Endothelial cell of umbilical vein (primary cell): ENCODE measurements around the gene C14orf132. TPM values are rescaled to one million over a fixed set of nuclear protein-coding genes. Genes with fewer than 3 reads are reported as not detected.

Source experiments
- BruUV-seq: library from RNA; stranded (reverse); fragments of 400-500 nt; replicated peaks from 2 replicates; lab custom pipeline; 2021; lab: Mats Ljungman, UMichigan
- CTCF ChIA-PET: fragments of 300-600, 350-600 bp; sonication (Branson Sonifier 250); formaldehyde crosslinking; loops from one replicate; lab custom pipeline; 2021; ENCODE audit warnings: antibody characterized with exemption, inconsistent platforms; lab: Charles Lee
- POLR2A ChIA-PET: fragments of 300-600, 350-600 bp; sonication (Branson Sonifier 250); formaldehyde crosslinking; loops from one replicate; lab custom pipeline; 2021; ENCODE audit warnings: antibody characterized with exemption, inconsistent platforms; lab: Charles Lee
- DNase-seq: peaks from one replicate; pipeline ENCODE4 v3.0.0-alpha.2; 2011; ENCODE audit warnings: low read depth, low spot score
- FAIRE-seq: peaks from 2 replicates; lab custom pipeline; 2011; peaks lifted over from hg19 to GRCh38; lab: Jason Lieb, UNC
- H2AFZ ChIP-seq: 2 replicates; pipeline ENCODE4 v1.6.0; 2012; ENCODE audit warnings: low read depth, low read length, control low read depth, inconsistent platforms
- H3K27ac ChIP-seq: 2 replicates; pipeline ENCODE4 v1.5.1; 2011; ENCODE audit warnings: low read depth, mild to moderate bottlenecking, control low read depth, low read length, moderate library complexity; ENCODE audit not compliant: insufficient read depth
- H3K27me3 ChIP-seq, 2 experiments: 2 replicates each; pipeline versions ENCODE4 v1.6.0 to v1.6.1; 2011; ENCODE audit warnings: low read length in 2 of 2, mixed read lengths in 1 of 2; ENCODE audit not compliant: control insufficient read depth in 2 of 2, insufficient read depth in 2 of 2
- H3K36me3 ChIP-seq, 2 experiments: 2 replicates in 1 of 2; 3 replicates in 1 of 2; pipeline ENCODE4 v1.5.1; 2011; ENCODE audit warnings: low read length in 2 of 2, mild to moderate bottlenecking in 1 of 2, moderate library complexity in 1 of 2; ENCODE audit not compliant: control insufficient read depth in 2 of 2, insufficient read depth in 2 of 2; ENCODE audit errors: extremely low read depth in 1 of 2
- H3K4me1 ChIP-seq: 3 replicates; pipeline ENCODE4 v1.5.1; 2011; ENCODE audit warnings: mild to moderate bottlenecking, low read length; ENCODE audit not compliant: control insufficient read depth, insufficient read depth; ENCODE audit errors: extremely low read depth
- H3K4me2 ChIP-seq: 2 replicates; pipeline ENCODE4 v1.6.1; 2011; ENCODE audit warnings: low read length, control low read depth, mixed read lengths; ENCODE audit not compliant: insufficient read depth
- H3K4me3 ChIP-seq, 3 experiments: fragments of 200-600 bp in 1 of 3; sonication (generic), shearing (Covaris generic) in 1 of 3; replicated peaks in 1 of 3; 2 replicates each; pipeline ENCODE4 v1.5.1; 2011 to 2016; ENCODE audit warnings: control low read depth in 3 of 3, low read length in 3 of 3, mild to moderate bottlenecking in 2 of 3, inconsistent platforms in 1 of 3, low read depth in 1 of 3, moderate library complexity in 1 of 3; ENCODE audit not compliant: insufficient read depth in 1 of 3
- H3K79me2 ChIP-seq: 2 replicates; pipeline ENCODE4 v1.6.0; 2012; ENCODE audit warnings: low read length, inconsistent platforms; ENCODE audit not compliant: control insufficient read depth, insufficient read depth
- H3K9ac ChIP-seq: replicated peaks from 2 replicates; pipeline ENCODE3; 2011; ENCODE audit warnings: low read length, control low read depth; ENCODE audit not compliant: insufficient read depth; ENCODE audit errors: extremely low read depth
- H3K9me1 ChIP-seq: replicated peaks from 3 replicates; pipeline ENCODE4 v1.6.0; 2011; ENCODE audit warnings: mild to moderate bottlenecking, low read length; ENCODE audit not compliant: control insufficient read depth, insufficient read depth; ENCODE audit errors: extremely low read depth
- H3K9me3 ChIP-seq: replicated peaks from 2 replicates; pipeline ENCODE4 v1.5.1; 2012; ENCODE audit warnings: low read length, inconsistent platforms; ENCODE audit not compliant: control insufficient read depth, insufficient read depth
- H4K20me1 ChIP-seq: replicated peaks from 2 replicates; pipeline ENCODE3; 2011; ENCODE audit warnings: mild to moderate bottlenecking, low read length; ENCODE audit not compliant: control insufficient read depth, insufficient read depth; ENCODE audit errors: extremely low read depth
- EZH2 ChIP-seq: IDR thresholded peaks from 2 replicates; pipeline ENCODE4 v1.6.1; 2012; ENCODE audit warnings: borderline replicate concordance, low read depth, mild to moderate bottlenecking, moderate library complexity, low read length, inconsistent platforms; ENCODE audit not compliant: severe bottlenecking
- FOS ChIP-seq: IDR thresholded peaks from 2 replicates; pipeline ENCODE4 v1.6.1; 2011; ENCODE audit warnings: mild to moderate bottlenecking, low read length, moderate library complexity, borderline replicate concordance; ENCODE audit not compliant: insufficient read depth
- GATA2 ChIP-seq: IDR thresholded peaks from 2 replicates; pipeline ENCODE4 v1.7.0; 2011; ENCODE audit warnings: low read depth, mild to moderate bottlenecking, moderate library complexity, mixed read lengths, low read length; ENCODE audit not compliant: insufficient read length, insufficient read depth
- JUN ChIP-seq: IDR thresholded peaks from 2 replicates; pipeline ENCODE4 v1.6.1; 2011; ENCODE audit warnings: borderline replicate concordance, low read depth; ENCODE audit not compliant: insufficient read length, insufficient read depth
- MYC ChIP-seq: IDR thresholded peaks from one replicate; pipeline ENCODE4 v1.6.1; 2011; ENCODE audit warnings: mild to moderate bottlenecking, low read depth, low read length
- POLR2A ChIP-seq: IDR thresholded peaks from 2 replicates; pipeline ENCODE4 v1.6.1; 2012; ENCODE audit warnings: low read depth, mild to moderate bottlenecking, control low read depth, low read length
- POLR2AphosphoS5 ChIP-seq: IDR thresholded peaks from 2 replicates; pipeline ENCODE4 v1.6.1; 2012; ENCODE audit warnings: low read depth, mild to moderate bottlenecking, control low read depth, low read length, moderate library complexity; ENCODE audit not compliant: insufficient read depth
- dilution Hi-C: fragments of 300-500 bp; cut with MboI; formaldehyde crosslinking; loops from one replicate; pipeline ENCODE4 v1.15.0; 2019; ENCODE audit warnings: low sequenced_read_pairs; ENCODE audit not compliant: extremely low pct_ligation_motif_present
- intact Hi-C: fragments of 100-400 bp; cut with micrococcal nuclease; formaldehyde crosslinking; loops from one replicate; pipeline ENCODE4 v1.10.0; 2022
- polyA plus RNA-seq, 4 experiments: library from polyadenylated mRNA; depleted of rRNA in 3 of 4; stranded (reverse) in 3 of 4; unstranded in 1 of 4; fragments of >200 nt; gene quantifications; 2 replicates each; pipeline versions ENCODE4 v1.2.1 to v1.2.3, GENCODE V29; 2011 to 2012; ENCODE audit warnings: missing spikeins in 1 of 4
- total RNA-seq: library from RNA; stranded (reverse); gene quantifications from 2 replicates; pipeline ENCODE4 v1.2.3, GENCODE V29; 2021
- TF ChIP-seq, protein P1 (sequence below), 2 donors: IDR thresholded peaks; 1 replicate in 1 of 2; 2 replicates in 1 of 2; pipeline ENCODE4 v1.5.1; 2011; ENCODE audit warnings: low read length in 2 of 2, mild to moderate bottlenecking in 2 of 2, moderate library complexity in 2 of 2, control low read depth in 1 of 2, inconsistent platforms in 1 of 2, low read depth in 1 of 2; ENCODE audit not compliant: insufficient read depth in 1 of 2; ENCODE audit errors: extremely low read depth in 1 of 2
- TF ChIP-seq, protein P2 (sequence below): IDR thresholded peaks from 2 replicates; pipeline ENCODE4 v1.6.1; 2011; ENCODE audit not compliant: insufficient read depth, insufficient read length

C14orf132 gene
- total and polyA plus RNA-seq, 2 donors (not counting 3 experiments of a cell fraction or from before 2014, with no cell fraction given): 3.2 to 7.6 TPM

DNA sequence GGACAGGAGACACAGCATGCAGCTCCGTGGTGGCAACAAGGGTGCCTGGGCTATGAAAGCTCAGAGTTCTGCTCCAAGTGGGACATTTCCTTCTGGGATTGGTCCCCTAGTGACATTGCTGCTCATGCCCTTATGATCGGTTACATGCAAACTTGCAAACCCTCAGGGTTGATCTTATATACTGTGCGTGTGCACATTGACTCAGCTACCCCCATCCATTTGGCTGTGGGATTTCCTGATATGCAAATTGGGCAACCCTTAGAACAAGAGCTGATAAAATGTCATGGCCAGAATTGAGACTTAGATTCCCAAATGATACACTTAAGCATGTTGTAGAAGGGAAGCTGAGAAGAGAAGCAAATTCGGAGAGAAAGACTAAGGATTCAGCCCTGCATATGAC is 92.7 kb downstream of the C14orf132 start:
- Histone ChIP-seq H3K4me3 (no peak overlapping the region), H4K20me1 (no peaks in the 10 kb centered on the region), H3K4me2 (no peak overlapping the region), H3K79me2 (no peaks in the 10 kb centered on the region), H3K9me3 (no peaks in the 10 kb centered on the region), H2AFZ (no peak overlapping the region), H3K27ac (no peak overlapping the region), H3K9ac (no peak overlapping the region), H3K27me3 (no peaks in the 10 kb centered on the region), H3K36me3 (no peaks in the 10 kb centered on the region), H3K4me1 (peaks cover 6% of the 10 kb centered on the region), H3K9me1 (no peaks in the 10 kb centered on the region)
- TF ChIP-seq POLR2AphosphoS5: no peak
- no peak for TF ChIP-seq FOS
- TF ChIP-seq EZH2: no peak
- TF ChIP-seq, protein P1, sequence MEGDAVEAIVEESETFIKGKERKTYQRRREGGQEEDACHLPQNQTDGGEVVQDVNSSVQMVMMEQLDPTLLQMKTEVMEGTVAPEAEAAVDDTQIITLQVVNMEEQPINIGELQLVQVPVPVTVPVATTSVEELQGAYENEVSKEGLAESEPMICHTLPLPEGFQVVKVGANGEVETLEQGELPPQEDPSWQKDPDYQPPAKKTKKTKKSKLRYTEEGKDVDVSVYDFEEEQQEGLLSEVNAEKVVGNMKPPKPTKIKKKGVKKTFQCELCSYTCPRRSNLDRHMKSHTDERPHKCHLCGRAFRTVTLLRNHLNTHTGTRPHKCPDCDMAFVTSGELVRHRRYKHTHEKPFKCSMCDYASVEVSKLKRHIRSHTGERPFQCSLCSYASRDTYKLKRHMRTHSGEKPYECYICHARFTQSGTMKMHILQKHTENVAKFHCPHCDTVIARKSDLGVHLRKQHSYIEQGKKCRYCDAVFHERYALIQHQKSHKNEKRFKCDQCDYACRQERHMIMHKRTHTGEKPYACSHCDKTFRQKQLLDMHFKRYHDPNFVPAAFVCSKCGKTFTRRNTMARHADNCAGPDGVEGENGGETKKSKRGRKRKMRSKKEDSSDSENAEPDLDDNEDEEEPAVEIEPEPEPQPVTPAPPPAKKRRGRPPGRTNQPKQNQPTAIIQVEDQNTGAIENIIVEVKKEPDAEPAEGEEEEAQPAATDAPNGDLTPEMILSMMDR (IDR thresholded peaks at IDR 0.05; ENCODE audit: extremely low read depth in 1 of 2, insufficient read depth in 1 of 2, low read depth in 1 of 2, low read length in 2 of 2): no peak
- TF ChIP-seq, protein P2, sequence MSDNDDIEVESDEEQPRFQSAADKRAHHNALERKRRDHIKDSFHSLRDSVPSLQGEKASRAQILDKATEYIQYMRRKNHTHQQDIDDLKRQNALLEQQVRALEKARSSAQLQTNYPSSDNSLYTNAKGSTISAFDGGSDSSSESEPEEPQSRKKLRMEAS: no peak
- no peak for TF ChIP-seq MYC
- no peak for TF ChIP-seq JUN
- no peak for TF ChIP-seq GATA2
- TF ChIP-seq POLR2A: no peak
- no TSS peak for BruUV-seq
- dilution Hi-C loops (no loop called here), intact Hi-C loops (no loop called here)
- POLR2A ChIA-PET: no interaction called here
- no peak for FAIRE-seq
- no peak for DNase-seq
- CTCF ChIA-PET: no interaction called here
